H9 (cell line): ENCODE results near the gene KIF16B. TPM values are rescaled to one million over a fixed set of nuclear protein-coding genes. Genes with fewer than 3 reads are reported as not detected.

Source experiments
- DNase-seq: peaks from one replicate; pipeline ENCODE4 v3.0.0-alpha.2; 2017
- H2AFZ ChIP-seq: one replicate; pipeline ENCODE4 v1.6.1; 2013; ENCODE audit warnings: mild to moderate bottlenecking, low read length, control low read depth, moderate library complexity
- H2AK5ac ChIP-seq: 2 replicates; pipeline ENCODE4 v1.6.1; 2013; ENCODE audit warnings: low read length, control low read depth, mixed read lengths; ENCODE audit not compliant: insufficient read length
- H2BK120ac ChIP-seq: one replicate; pipeline ENCODE4 v1.6.1; 2013; ENCODE audit warnings: low read depth, mild to moderate bottlenecking, low read length, control low read depth, inconsistent platforms; ENCODE audit not compliant: poor library complexity, severe bottlenecking
- H2BK12ac ChIP-seq: 2 replicates; pipeline ENCODE4 v1.6.1; 2013; ENCODE audit warnings: low read length, control low read depth, mixed read lengths, low read depth; ENCODE audit not compliant: insufficient read length
- H2BK15ac ChIP-seq: 2 replicates; pipeline ENCODE4 v1.6.1; 2013; ENCODE audit warnings: low read depth, low read length, control low read depth
- H2BK20ac ChIP-seq: one replicate; pipeline ENCODE4 v1.6.1; 2013; ENCODE audit warnings: low read depth, mild to moderate bottlenecking, low read length, control low read depth, inconsistent platforms; ENCODE audit not compliant: poor library complexity, severe bottlenecking
- H2BK5ac ChIP-seq: 2 replicates; pipeline ENCODE4 v1.6.1; 2013; ENCODE audit warnings: low read length, control low read depth, mixed read lengths; ENCODE audit not compliant: insufficient read length
- H3K14ac ChIP-seq: 2 replicates; pipeline ENCODE4 v1.6.1; 2013; ENCODE audit warnings: low read length, control low read depth; ENCODE audit not compliant: insufficient read depth
- H3K18ac ChIP-seq: 2 replicates; pipeline ENCODE4 v1.6.1; 2013; ENCODE audit warnings: low read depth, mild to moderate bottlenecking, mixed read lengths, low read length, control low read depth; ENCODE audit not compliant: insufficient read length
- H3K23ac ChIP-seq: 2 replicates; pipeline ENCODE4 v1.6.1; 2013; ENCODE audit warnings: low read length, control low read depth, mixed read lengths, low read depth; ENCODE audit not compliant: insufficient read length
- H3K23me2 ChIP-seq: 2 replicates; pipeline ENCODE4 v1.6.1; 2013; ENCODE audit warnings: low read depth, mild to moderate bottlenecking, mixed read lengths, low read length, control low read depth; ENCODE audit not compliant: insufficient read length, poor library complexity, severe bottlenecking
- H3K27ac ChIP-seq: 2 replicates; pipeline ENCODE4 v1.5.1; 2013; ENCODE audit warnings: low read length, control low read depth, mixed read lengths, low read depth; ENCODE audit not compliant: insufficient read length
- H3K27me3 ChIP-seq: 2 replicates; pipeline ENCODE4 v1.6.1; 2013; ENCODE audit warnings: low read length, control low read depth, inconsistent platforms; ENCODE audit not compliant: insufficient read depth
- H3K4ac ChIP-seq: 2 replicates; pipeline ENCODE4 v1.6.1; 2013; ENCODE audit warnings: low read depth, mild to moderate bottlenecking, control low read depth, inconsistent platforms, low read length, moderate library complexity
- H3K4me1 ChIP-seq: 2 replicates; pipeline ENCODE4 v1.6.1; 2013; ENCODE audit warnings: low read length, control low read depth, inconsistent platforms; ENCODE audit not compliant: insufficient read depth
- H3K4me2 ChIP-seq: 2 replicates; pipeline ENCODE4 v1.6.1; 2013; ENCODE audit warnings: low read length, control low read depth, mixed read lengths; ENCODE audit not compliant: insufficient read length, insufficient read depth
- H3K56ac ChIP-seq: 2 replicates; pipeline ENCODE4 v1.6.1; 2013; ENCODE audit warnings: low read depth, mild to moderate bottlenecking, mixed read lengths, low read length, control low read depth; ENCODE audit not compliant: insufficient read length
- H3K79me1 ChIP-seq: 2 replicates; pipeline ENCODE4 v1.6.1; 2013; ENCODE audit warnings: low read depth, mild to moderate bottlenecking, moderate library complexity, low read length, control low read depth, inconsistent platforms; ENCODE audit not compliant: insufficient read depth, poor library complexity, severe bottlenecking
- H3K79me2 ChIP-seq: 2 replicates; pipeline ENCODE4 v1.6.1; 2013; ENCODE audit warnings: low read length, control low read depth, inconsistent platforms; ENCODE audit not compliant: insufficient read depth
- H3K9ac ChIP-seq: 2 replicates; pipeline ENCODE4 v1.6.1; 2013; ENCODE audit warnings: low read length, control low read depth, mixed read lengths; ENCODE audit not compliant: insufficient read length; ENCODE audit errors: extremely low read depth
- H3K9me3 ChIP-seq: one replicate; pipeline ENCODE4 v1.6.1; 2013; ENCODE audit warnings: low read depth, low read length, inconsistent platforms; ENCODE audit not compliant: control insufficient read depth
- H3T11ph ChIP-seq: one replicate; pipeline ENCODE4 v1.6.1; 2013; ENCODE audit warnings: mild to moderate bottlenecking, low read length, control low read depth, inconsistent platforms
- H4K20me1 ChIP-seq: one replicate; pipeline ENCODE4 v1.6.1; 2013; ENCODE audit not compliant: control insufficient read depth, insufficient read length, insufficient read depth
- H4K5ac ChIP-seq: 2 replicates; pipeline ENCODE4 v1.6.1; 2013; ENCODE audit warnings: low read depth, mild to moderate bottlenecking, mixed read lengths, low read length, control low read depth; ENCODE audit not compliant: insufficient read length
- H4K8ac ChIP-seq: replicated peaks from 2 replicates; pipeline ENCODE4 v1.6.1; 2013; ENCODE audit warnings: low read length, control low read depth, mixed read lengths, low read depth; ENCODE audit not compliant: insufficient read length
- H4K91ac ChIP-seq: 2 replicates; pipeline ENCODE4 v1.6.1; 2013; ENCODE audit warnings: low read depth, mild to moderate bottlenecking, moderate library complexity, mixed read lengths, low read length, control low read depth; ENCODE audit not compliant: insufficient read length
- H3K27ac Mint-ChIP-seq, 3 experiments: 2 replicates in 2 of 3; 3 replicates in 1 of 3; pipeline ENCODE4 v1.8.0; 2020 to 2021; ENCODE audit warnings: mixed read lengths in 3 of 3, mild to moderate bottlenecking in 1 of 3, moderate library complexity in 1 of 3
- H3K27me3 Mint-ChIP-seq: 2 replicates; pipeline ENCODE4 v1.8.0; 2021; ENCODE audit warnings: low read depth, mild to moderate bottlenecking, moderate library complexity, mixed read lengths
- H3K36me3 Mint-ChIP-seq, 3 experiments: 2 replicates in 2 of 3; 3 replicates in 1 of 3; pipeline ENCODE4 v1.8.0; 2020 to 2021; ENCODE audit warnings: low read depth in 3 of 3, mixed read lengths in 3 of 3; ENCODE audit not compliant: insufficient read depth in 1 of 3
- H3K4me1 Mint-ChIP-seq, 2 experiments: 2 replicates each; pipeline ENCODE4 v1.8.0; 2020; ENCODE audit warnings: mixed read lengths in 2 of 2
- H3K4me3 Mint-ChIP-seq, 2 experiments: 2 replicates in 1 of 2; 3 replicates in 1 of 2; pipeline ENCODE4 v1.8.0; 2020 to 2021; ENCODE audit warnings: mild to moderate bottlenecking in 2 of 2, mixed read lengths in 2 of 2, moderate library complexity in 1 of 2
- H3K9me3 Mint-ChIP-seq, 2 experiments: 2 replicates in 1 of 2; 3 replicates in 1 of 2; pipeline ENCODE4 v1.8.0; 2020; ENCODE audit warnings: mild to moderate bottlenecking in 2 of 2, mixed read lengths in 2 of 2, moderate library complexity in 1 of 2
- WGBS: extraction: QIAGEN DNeasy Blood & Tissue Kit; methylation state at CpG from one replicate; pipeline ENCODE4 v1.1.7; 2013; ENCODE audit warnings: missing lambda C conversion rate, low lambda C conversion rate, mixed read lengths; ENCODE audit not compliant: insufficient read length; ENCODE audit errors: extremely low coverage; 5-methylcytosine and 5-hydroxymethylcytosine counted together
- total RNA-seq: library from RNA; stranded (reverse); gene quantifications from 2 replicates; pipeline ENCODE4 v1.2.1, GENCODE V29; 2021
- TF ChIP-seq, protein P1 (sequence below): fragments of 200-600 bp; sonication (generic); conservative IDR thresholded peaks from 3 replicates; pipeline ENCODE4 v1.8.0; 2021; ENCODE audit warnings: antibody characterized with exemption, mild to moderate bottlenecking

The KIF16B gene
- total RNA-seq, 1 experiment from 2014 or later, result 7.4 TPM

DNA sequence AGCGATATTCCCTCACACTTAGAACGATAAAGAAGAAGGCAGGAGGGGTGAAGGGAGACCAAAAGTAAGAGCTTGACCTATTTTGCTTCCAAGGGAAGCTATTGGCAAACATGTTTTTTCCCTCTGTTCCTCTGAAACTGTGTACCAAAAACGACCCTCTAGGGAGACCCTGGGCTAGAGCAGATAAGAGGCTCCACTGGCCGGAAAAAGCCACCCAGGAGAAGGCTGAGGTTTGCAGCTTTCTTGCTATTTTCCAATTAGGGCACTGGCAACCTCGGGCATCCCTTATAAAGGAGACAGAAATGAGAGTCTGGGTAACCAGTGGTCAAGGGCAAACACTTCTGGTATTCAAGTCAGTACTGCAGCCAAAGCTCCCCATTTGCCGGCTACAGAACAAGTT, 168.0 kb downstream of the KIF16B start:
- TF ChIP-seq, protein P1, sequence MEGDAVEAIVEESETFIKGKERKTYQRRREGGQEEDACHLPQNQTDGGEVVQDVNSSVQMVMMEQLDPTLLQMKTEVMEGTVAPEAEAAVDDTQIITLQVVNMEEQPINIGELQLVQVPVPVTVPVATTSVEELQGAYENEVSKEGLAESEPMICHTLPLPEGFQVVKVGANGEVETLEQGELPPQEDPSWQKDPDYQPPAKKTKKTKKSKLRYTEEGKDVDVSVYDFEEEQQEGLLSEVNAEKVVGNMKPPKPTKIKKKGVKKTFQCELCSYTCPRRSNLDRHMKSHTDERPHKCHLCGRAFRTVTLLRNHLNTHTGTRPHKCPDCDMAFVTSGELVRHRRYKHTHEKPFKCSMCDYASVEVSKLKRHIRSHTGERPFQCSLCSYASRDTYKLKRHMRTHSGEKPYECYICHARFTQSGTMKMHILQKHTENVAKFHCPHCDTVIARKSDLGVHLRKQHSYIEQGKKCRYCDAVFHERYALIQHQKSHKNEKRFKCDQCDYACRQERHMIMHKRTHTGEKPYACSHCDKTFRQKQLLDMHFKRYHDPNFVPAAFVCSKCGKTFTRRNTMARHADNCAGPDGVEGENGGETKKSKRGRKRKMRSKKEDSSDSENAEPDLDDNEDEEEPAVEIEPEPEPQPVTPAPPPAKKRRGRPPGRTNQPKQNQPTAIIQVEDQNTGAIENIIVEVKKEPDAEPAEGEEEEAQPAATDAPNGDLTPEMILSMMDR, result no peak
- H2AK5ac ChIP-seq, result no peak overlapping the region
- no peak overlapping the region for H2BK5ac ChIP-seq
- no peaks in the 10 kb centered on the region for H3K9me3 ChIP-seq
- H3K9me3 Mint-ChIP-seq, result no peaks in the 10 kb centered on the region
- DNase-seq, result no peak
- no peak overlapping the region for H4K8ac ChIP-seq
- H2AFZ ChIP-seq, result no peak overlapping the region
- H3K27ac Mint-ChIP-seq, result no peak overlapping the region
- no peaks in the 10 kb centered on the region for H3K23me2 ChIP-seq
- no peak overlapping the region for H3K4me3 Mint-ChIP-seq
- H3K14ac ChIP-seq, result no peak overlapping the region
- H2BK15ac ChIP-seq, result no peak overlapping the region
- no peak overlapping the region for H2BK12ac ChIP-seq
- H2BK20ac ChIP-seq, result no peak overlapping the region
- H4K91ac ChIP-seq, result no peak overlapping the region
- peaks cover 5 to 17% (median 5%) of the 10 kb centered on the region in 3 experiments; a peak in 4 of 7 replicates for H3K36me3 Mint-ChIP-seq
- no peak overlapping the region for H3K27ac ChIP-seq
- WGBS, result no CpG with 5 or more reads among the region's 6 CpGs
- H3K9ac ChIP-seq, result no peak overlapping the region
- no peak overlapping the region for H3K56ac ChIP-seq
- H2BK120ac ChIP-seq, result no peak overlapping the region
- no peaks in the 10 kb centered on the region for H3K79me1 ChIP-seq
- H4K20me1 ChIP-seq, result no peaks in the 10 kb centered on the region
- no peak overlapping the region for H3K4ac ChIP-seq
- H3K79me2 ChIP-seq, result no peaks in the 10 kb centered on the region
- H3K18ac ChIP-seq, result no peak overlapping the region
- 0 out of 2 replicates have a peak, but pooled peaks cover 3% of the 10 kb centered on the region for H3K4me1 ChIP-seq
- H3T11ph ChIP-seq, result no peak overlapping the region
- H3K4me2 ChIP-seq, result no peak overlapping the region
- H3K4me1 Mint-ChIP-seq, result peaks cover 3 to 6% of the 10 kb centered on the region in 2 experiments; a peak in 2 of 4 replicates
- H3K27me3 ChIP-seq, result no peaks in the 10 kb centered on the region
- H4K5ac ChIP-seq, result no peak overlapping the region
- H3K27me3 Mint-ChIP-seq, result no peaks in the 10 kb centered on the region
- no peak overlapping the region for H3K23ac ChIP-seq
